GF-D8 (cell line): ENCODE measurements around the gene CFAP221.

Experiments used
- DNase-seq: peaks from one replicate; lab custom pipeline; 2025; lab: John Stamatoyannopoulos, UW

CFAP221 gene

GRCh38 chr2:119680457-119681202 lies 136.4 kb downstream of the CFAP221 start:
- no peak for DNase-seq

DNA sequence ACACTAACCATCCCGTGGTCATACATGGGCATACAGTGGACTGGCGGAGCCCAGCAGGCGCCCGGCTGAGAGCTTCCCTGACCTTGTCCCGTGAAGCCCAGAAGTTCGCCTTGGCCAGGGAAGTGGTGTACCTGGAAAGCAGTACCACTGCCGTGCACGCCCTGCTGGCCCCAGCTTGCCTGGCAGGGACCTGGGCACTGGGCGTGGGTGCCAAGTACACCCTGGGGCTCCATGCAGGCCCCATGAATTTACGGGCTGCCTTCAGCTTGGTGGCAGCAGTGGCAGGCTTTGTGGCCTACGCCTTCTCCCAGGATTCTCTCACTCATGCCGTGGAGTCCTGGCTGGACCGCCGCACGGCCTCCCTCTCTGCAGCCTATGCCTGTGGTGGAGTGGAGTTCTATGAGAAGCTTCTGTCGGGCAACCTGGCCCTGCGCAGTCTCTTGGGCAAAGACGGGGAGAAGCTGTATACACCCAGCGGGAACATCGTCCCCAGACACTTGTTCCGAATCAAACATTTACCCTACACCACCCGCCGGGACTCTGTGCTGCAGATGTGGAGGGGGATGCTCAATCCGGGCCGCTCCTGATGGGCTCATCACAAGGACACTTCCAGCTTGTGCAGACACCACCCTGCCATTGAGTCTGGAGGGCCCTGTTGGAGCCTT lies 137.1 kb downstream of the CFAP221 start:
- DNase-seq = no peak

- DNase-seq = no peak
Observed at GRCh38 chr2:119681868-119682220, 137.6 kb downstream of the CFAP221 start.

- DNase-seq = no peak
Observed at GRCh38 chr2:119682578-119682977, 138.3 kb downstream of the CFAP221 start.

DNA sequence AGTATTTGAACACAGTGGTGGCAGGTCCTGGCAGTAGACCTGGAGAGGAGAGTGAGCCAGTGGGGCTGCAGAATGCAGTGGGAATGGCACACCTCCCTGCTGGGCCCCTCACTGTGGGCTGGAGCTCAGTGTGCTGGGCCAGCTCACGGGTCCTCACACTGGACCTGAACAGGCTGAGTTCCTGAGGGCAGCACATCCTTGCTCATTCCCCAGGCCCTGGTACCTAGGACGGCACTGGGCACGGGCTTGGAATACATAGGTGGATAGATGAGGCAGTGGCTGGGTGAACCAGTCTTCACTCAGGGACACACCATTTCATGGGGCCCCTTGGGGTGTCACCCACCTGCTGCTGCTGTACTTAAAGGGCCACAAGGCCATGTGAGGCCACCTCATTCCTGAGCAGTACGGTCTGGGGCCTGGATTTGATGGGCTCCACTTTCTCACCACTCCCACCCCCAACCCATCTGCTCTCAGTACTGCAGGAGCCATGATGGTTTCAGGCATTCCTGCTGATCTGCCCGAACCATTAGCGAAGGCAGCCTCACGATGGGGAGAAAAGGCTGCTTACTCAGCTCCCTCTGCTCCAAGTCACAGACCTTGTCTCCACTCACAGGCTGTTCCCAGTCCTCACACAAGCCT lies 138.9 kb downstream of the CFAP221 start:
- DNase-seq = no peak

- DNase-seq = no peak
Observed at GRCh38 chr2:119683713-119684443, 139.6 kb downstream of the CFAP221 start.

- DNase-seq = no peak
Observed at GRCh38 chr2:119684518-119684917, 140.3 kb downstream of the CFAP221 start.

DNA sequence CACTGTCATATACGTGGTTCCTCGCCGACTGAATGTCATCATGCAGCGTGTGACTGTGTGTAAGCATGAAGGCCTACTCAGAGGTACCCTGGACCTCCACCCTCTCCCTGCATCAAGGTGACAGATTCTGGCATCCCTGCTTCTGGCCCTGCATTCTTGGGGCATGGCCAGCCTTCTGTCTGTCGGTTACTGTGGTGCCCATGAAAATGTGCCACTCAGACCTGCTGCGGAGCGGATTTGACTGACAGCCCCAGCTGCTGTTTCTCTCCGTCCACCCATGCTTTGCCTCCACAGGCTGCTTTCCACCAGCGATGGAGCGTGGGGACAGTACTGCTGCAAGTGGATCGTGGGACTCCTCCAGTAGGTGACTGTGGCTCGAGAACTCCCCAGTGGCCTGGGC lies 144.4 kb downstream of the CFAP221 start:
- DNase-seq = no peak

DNA sequence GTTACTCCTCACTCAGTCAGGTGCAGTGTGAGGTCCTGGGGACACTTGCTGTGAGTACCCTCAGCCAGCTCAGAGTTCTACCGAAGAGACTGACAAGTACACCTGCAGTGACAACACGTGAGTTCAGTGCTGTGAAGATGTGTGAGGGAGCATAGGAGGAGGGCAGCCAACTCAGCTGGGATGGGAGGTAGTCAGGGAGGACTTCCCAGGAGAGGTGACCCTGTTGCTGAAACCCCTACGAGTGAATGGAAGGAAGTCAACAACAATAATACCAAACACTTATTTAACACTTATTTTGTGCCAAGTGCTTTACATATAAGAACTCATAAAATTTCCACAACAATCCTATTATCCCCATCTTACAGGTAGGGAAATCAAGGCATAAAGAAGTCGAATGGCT lies 145.0 kb downstream of the CFAP221 start:
- DNase-seq = no peak

DNA sequence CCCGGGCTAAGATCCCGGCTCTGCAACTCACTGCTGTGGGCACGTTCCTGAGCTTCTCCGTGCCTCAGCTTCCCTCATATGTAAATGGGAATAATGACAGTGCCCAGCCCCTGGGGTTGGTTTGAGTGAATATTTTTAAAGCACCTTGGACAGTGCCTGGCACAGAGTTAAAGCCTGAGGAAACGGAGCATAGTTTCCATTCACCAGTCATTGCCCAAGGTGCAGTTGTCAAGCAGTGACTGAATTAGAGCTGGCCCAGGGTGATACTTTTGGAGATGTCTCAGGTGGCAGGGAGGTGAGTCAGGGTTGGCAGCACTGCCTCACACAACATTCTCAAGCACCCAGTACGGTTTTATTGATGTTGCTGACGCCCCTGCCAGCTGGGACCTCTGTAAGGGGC lies 146.9 kb downstream of the CFAP221 start:
- DNase-seq = no peak

- DNase-seq = no peak
Observed at GRCh38 chr2:119691651-119692245, 147.5 kb downstream of the CFAP221 start.

DNA sequence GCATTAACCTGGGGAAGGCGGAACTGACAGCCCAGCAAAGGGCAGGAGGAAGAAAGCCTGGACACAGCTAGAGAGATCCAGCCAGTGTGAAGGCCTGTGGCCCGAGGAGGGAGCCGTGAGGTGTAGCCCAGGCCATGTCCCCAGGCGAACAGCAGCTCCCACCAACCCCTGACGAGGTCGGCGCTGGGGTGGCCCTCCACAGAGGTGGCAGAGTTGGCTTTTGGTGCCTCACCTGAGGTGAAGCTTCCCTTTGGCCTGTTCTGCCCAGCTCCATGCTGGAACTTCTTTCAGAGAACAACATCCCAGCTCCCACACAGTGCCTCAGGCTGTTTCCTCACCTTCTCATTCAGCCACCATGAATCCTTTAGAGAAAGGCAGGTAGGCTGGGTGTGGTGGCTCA lies 148.1 kb downstream of the CFAP221 start:
- DNase-seq = no peak

DNA sequence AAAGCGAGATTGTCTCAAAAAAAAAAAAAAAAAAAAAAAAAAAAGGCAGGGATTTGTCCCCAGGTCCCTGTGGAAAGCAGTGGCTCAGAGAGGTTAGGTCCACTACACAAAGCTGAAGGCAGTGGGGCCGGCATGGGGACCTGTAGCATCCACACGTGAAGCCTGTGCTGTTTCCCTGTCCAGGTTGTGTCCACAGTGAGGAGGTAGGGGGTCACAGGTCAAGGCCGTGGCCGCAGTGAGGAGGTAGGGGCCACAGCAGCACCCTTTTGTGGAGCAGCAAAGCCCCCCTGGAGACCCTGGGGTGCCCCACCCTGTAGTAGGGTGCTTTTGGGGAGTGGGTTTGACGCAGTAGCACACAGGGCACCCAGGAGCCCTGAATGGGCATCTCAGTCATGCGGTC lies 148.7 kb downstream of the CFAP221 start:
- no peak for DNase-seq

DNA sequence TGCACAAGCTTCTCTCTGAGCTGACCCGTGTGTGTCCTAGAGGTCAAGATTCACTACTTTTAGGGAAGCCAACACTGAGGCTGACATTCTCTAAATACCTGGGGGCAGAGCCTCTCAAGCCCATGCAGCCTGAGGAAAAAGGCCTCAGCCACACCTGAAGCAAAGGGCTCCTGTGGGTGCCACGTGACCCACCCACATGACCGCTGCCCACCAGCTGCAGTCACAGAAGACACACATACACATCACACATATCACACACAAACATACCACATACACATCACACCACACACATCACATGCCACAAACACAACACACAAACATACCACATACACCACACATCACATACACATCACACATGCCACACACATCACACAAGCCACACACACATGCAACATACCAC lies 149.3 kb downstream of the CFAP221 start:
- no peak for DNase-seq

DNA sequence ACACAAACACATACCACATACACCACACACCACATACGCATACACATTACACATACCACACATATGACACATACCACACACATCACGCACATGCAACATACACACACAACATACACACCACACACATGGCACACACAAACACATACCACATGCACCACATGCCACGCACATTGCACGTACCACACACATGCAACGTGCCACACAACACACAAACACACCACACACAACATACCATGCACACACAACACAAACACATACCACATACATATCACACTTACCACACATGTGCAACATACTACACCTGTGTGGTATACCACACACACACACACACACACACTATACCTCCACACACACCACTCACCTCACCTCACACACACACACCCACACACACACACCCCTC lies 149.7 kb downstream of the CFAP221 start:
- DNase-seq = no peak

- no peak for DNase-seq
Observed at GRCh38 chr2:119694470-119694844, 150.2 kb downstream of the CFAP221 start.

- DNase-seq = no peak
Observed at GRCh38 chr2:119694845-119695521, 150.7 kb downstream of the CFAP221 start.

DNA sequence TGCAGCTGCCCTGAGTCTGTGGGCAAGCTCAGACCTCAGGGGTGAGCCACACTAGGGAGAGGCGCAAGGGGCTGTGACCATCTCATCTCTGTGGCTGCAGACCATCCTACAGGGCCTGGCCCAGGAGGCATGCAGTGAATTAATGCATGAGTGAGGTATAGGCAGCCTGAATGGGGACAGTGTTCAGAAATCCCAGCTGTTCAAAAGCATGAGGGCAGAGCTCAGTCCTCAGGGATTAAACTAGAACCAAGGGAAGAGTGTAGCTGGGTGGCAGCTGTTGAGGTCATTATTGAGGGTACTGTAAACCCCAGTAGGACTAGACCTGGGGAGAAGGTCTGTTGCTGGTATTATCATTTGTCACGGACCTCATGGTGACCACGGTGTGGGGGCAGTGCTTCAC lies 151.8 kb downstream of the CFAP221 start:
- no peak for DNase-seq

GRCh38 chr2:119696494-119697030 lies 152.3 kb downstream of the CFAP221 start:
- DNase-seq = no peak

GRCh38 chr2:119697290-119698020 lies 153.2 kb downstream of the CFAP221 start:
- no peak for DNase-seq

DNA sequence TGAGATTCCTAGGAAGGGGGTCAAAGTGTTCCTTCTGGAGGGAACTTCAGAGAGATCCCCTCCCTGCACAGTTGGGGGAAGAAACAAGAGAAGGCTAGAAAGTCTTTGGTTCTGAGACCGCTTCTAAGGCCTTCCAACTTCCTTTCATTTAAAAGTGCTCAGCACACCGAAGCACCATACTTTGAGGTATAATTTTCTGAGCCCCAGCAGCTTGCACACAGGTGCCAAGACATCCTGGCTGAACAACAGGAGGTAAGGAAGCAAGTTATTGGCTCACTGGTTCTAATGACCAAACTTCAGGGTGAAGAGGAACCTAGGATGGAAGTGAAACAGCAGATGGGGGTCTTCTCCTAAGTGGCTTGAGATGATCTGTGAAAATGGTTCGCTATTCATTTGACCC lies 154.0 kb downstream of the CFAP221 start:
- no peak for DNase-seq
